HepG2 (cell line): ENCODE results near the gene MARCHF2. TPM values are rescaled to one million over a fixed set of nuclear protein-coding genes. Genes with fewer than 3 reads are reported as not detected.

Experiments
- AKAP8 ChIP-seq: sonication (generic); formaldehyde crosslinking; IDR thresholded peaks from 2 replicates; pipeline ENCODE4 v1.5.1; 2020; ENCODE audit warnings: mild to moderate bottlenecking, missing genetic modification reagents
- BORCS8-MEF2B ChIP-seq: sonication (generic); formaldehyde crosslinking; IDR thresholded peaks from 2 replicates; pipeline ENCODE4 v1.8.0; 2022; ENCODE audit warnings: mild to moderate bottlenecking, missing genetic modification reagents
- EEA1 ChIP-seq: sonication (generic); formaldehyde crosslinking; IDR thresholded peaks from 2 replicates; pipeline ENCODE4 v1.5.1; 2020; ENCODE audit warnings: mild to moderate bottlenecking, missing genetic modification reagents, borderline replicate concordance
- ELF1 ChIP-seq: sonication (generic); formaldehyde crosslinking; IDR thresholded peaks from 2 replicates; pipeline ENCODE4 v1.4.0; 2020; ENCODE audit warnings: missing genetic modification reagents
- ERF ChIP-seq: IDR thresholded peaks from 2 replicates; pipeline ENCODE4 v1.6.1; 2018; ENCODE audit warnings: missing biosample characterization, missing genetic modification reagents
- ESRRA ChIP-seq: sonication (generic); formaldehyde crosslinking; IDR thresholded peaks from 2 replicates; pipeline ENCODE4 v1.5.1; 2020; ENCODE audit warnings: mild to moderate bottlenecking, low read depth, missing genetic modification reagents
- FOSL2 ChIP-seq: sonication (generic); formaldehyde crosslinking; IDR thresholded peaks from 2 replicates; pipeline ENCODE4 v1.4.0; 2020; ENCODE audit warnings: missing genetic modification reagents
- HDAC1 ChIP-seq: sonication (generic); formaldehyde crosslinking; IDR thresholded peaks from 2 replicates; pipeline ENCODE4 v1.5.1; 2020; ENCODE audit warnings: mild to moderate bottlenecking, missing genetic modification reagents
- MBNL3 ChIP-seq: fragments of 250-450 bp; sonication (Bioruptor Pico); conservative IDR thresholded peaks from 2 replicates; pipeline ENCODE4 v1.8.0; 2022; ENCODE audit warnings: mild to moderate bottlenecking, inconsistent platforms
- MXI1 ChIP-seq: IDR thresholded peaks from 3 replicates; pipeline ENCODE4 v1.6.1; 2012; ENCODE audit warnings: low read depth, low read length, inconsistent platforms, borderline replicate concordance
- PHF5A ChIP-seq: IDR thresholded peaks from one replicate; pipeline ENCODE4 v1.6.1; 2018; ENCODE audit warnings: low read depth, missing genetic modification reagents; ENCODE audit not compliant: unreplicated experiment
- POGK ChIP-seq: sonication (generic); formaldehyde crosslinking; conservative IDR thresholded peaks from 2 replicates; pipeline ENCODE4 v1.8.0; 2022; ENCODE audit warnings: mild to moderate bottlenecking, moderate library complexity, missing genetic modification reagents
- SP2 ChIP-seq: sonication (generic); formaldehyde crosslinking; IDR thresholded peaks from 2 replicates; pipeline ENCODE4 v1.5.1; 2020; ENCODE audit warnings: mild to moderate bottlenecking, missing genetic modification reagents
- SRY ChIP-seq: sonication (generic); formaldehyde crosslinking; IDR thresholded peaks from 2 replicates; pipeline ENCODE4 v1.8.0; 2022; ENCODE audit warnings: mild to moderate bottlenecking, missing genetic modification reagents
- STAG1 ChIP-seq: sonication (generic); formaldehyde crosslinking; IDR thresholded peaks from 2 replicates; pipeline ENCODE4 v1.4.0; 2020; ENCODE audit warnings: missing genetic modification reagents
- TAF1 ChIP-seq: sonication (generic); formaldehyde crosslinking; IDR thresholded peaks from 2 replicates; pipeline ENCODE4 v1.4.0; 2020; ENCODE audit warnings: missing genetic modification reagents
- TGIF2 ChIP-seq: IDR thresholded peaks from 2 replicates; pipeline ENCODE4 v1.6.1; 2016; ENCODE audit warnings: control low read depth, missing compliant biosample characterization
- ZBTB2 ChIP-seq: sonication (generic); formaldehyde crosslinking; IDR thresholded peaks from 2 replicates; pipeline ENCODE4 v1.8.0; 2022; ENCODE audit warnings: low read depth, missing genetic modification reagents
- ZBTB46 ChIP-seq: sonication (generic); formaldehyde crosslinking; IDR thresholded peaks from 2 replicates; pipeline ENCODE4 v1.4.0; 2020; ENCODE audit warnings: mild to moderate bottlenecking, missing genetic modification reagents, borderline replicate concordance
- ZFP41 ChIP-seq: sonication (generic); formaldehyde crosslinking; IDR thresholded peaks from 2 replicates; pipeline ENCODE4 v1.4.0; 2020; ENCODE audit warnings: mild to moderate bottlenecking, missing genetic modification reagents, borderline replicate concordance
- ZNF432 ChIP-seq: sonication (generic); formaldehyde crosslinking; IDR thresholded peaks from 2 replicates; pipeline ENCODE4 v1.5.0; 2020; ENCODE audit warnings: missing genetic modification reagents, mild to moderate bottlenecking, borderline replicate concordance
- ZNF460 ChIP-seq: sonication (generic); formaldehyde crosslinking; IDR thresholded peaks from 2 replicates; pipeline ENCODE4 v1.5.1; 2020; ENCODE audit warnings: missing genetic modification reagents, mild to moderate bottlenecking, borderline replicate concordance
- ZNF513 ChIP-seq: sonication (generic); formaldehyde crosslinking; conservative IDR thresholded peaks from 2 replicates; pipeline ENCODE4 v1.5.0; 2020; ENCODE audit warnings: missing genetic modification reagents
- ZNF749 ChIP-seq: sonication (generic); formaldehyde crosslinking; IDR thresholded peaks from 2 replicates; pipeline ENCODE4 v1.8.0; 2022; ENCODE audit warnings: mild to moderate bottlenecking, missing genetic modification reagents, moderate library complexity, borderline replicate concordance
- polyA plus RNA-seq, 8 experiments: library from polyadenylated mRNA; depleted of rRNA in 3 of 8; stranded (reverse) in 7 of 8; unstranded in 1 of 8; fragments of >200 nt; fragmentation: Illumina TruSeq in 4 of 8; extraction: Trizol in 4 of 8; gene quantifications; 2 replicates each; pipeline versions ENCODE4 v1.2.1 to v1.2.3, GENCODE V29; 2011 to 2016; ENCODE audit warnings: low read depth in 4 of 8, missing spikeins in 1 of 8, mixed read lengths in 1 of 8; ENCODE audit not compliant: insufficient read depth in 1 of 8
- total RNA-seq, 5 experiments: library from RNA; depleted of rRNA; stranded (reverse); fragments of >200 nt; fragmentation: Illumina TruSeq; extraction: Trizol; gene quantifications; 2 replicates each; pipeline ENCODE4 v1.2.3, GENCODE V29; 2016; ENCODE audit warnings: low read depth in 1 of 5

The MARCHF2 gene
- total and polyA plus RNA-seq, 2 of the 13 experiments (the other 11 are each of a cell fraction or from before 2014, with no cell fraction given) = 12.7 to 13.0 TPM

- no peak; the same call in 1 of the 2 replicates for TF ChIP-seq ERF (CRISPR knock-in tag)
- TF ChIP-seq ZBTB46 (CRISPR knock-in tag) = no peak
- TF ChIP-seq PHF5A (CRISPR knock-in tag) = no peak
- no peak for TF ChIP-seq ZFP41
- TF ChIP-seq EEA1 = no peak; the same call in 1 of the 2 replicates
- TF ChIP-seq FOSL2 (CRISPR knock-in tag) = peak; percentile 57; the same call in 1 of the 2 replicates
- peak; percentile 60 for TF ChIP-seq TAF1 (CRISPR knock-in tag)
- TF ChIP-seq AKAP8 (CRISPR knock-in tag) = no peak
- TF ChIP-seq SRY = no peak
- no peak for TF ChIP-seq ZBTB2
- no peak for TF ChIP-seq STAG1
- no peak for TF ChIP-seq MBNL3 (CRISPR knock-in tag)
- 0 out of 2 replicates have a peak, but pooled peaks have one; percentile 4 for TF ChIP-seq ESRRA (CRISPR knock-in tag)
- TF ChIP-seq BORCS8-MEF2B (CRISPR knock-in tag) = peak; percentile 57; the same call in 1 of the 2 replicates
- TF ChIP-seq ZNF432 = no peak
- peak; percentile 38; the same call in 1 of the 2 replicates for TF ChIP-seq TGIF2
- peak; percentile 77; the same call in 1 of the 2 replicates for TF ChIP-seq ZNF749
- no peak for TF ChIP-seq ZNF513
- TF ChIP-seq MXI1 = 0 out of 3 replicates have a peak, but pooled peaks have one; percentile 2
- peak; percentile 52; the same call in 1 of the 2 replicates for TF ChIP-seq HDAC1 (CRISPR knock-in tag)
- TF ChIP-seq ZNF460 = no peak
- TF ChIP-seq SP2 (CRISPR knock-in tag) = peak; percentile 99
- 0 out of 2 replicates have a peak, but pooled peaks have one; percentile 39 for TF ChIP-seq POGK (CRISPR knock-in tag)
- TF ChIP-seq ELF1 (CRISPR knock-in tag) = peak; percentile 91
These were observed 23.1 kb upstream of the MARCHF2 start, which contains the start of gene RAB11B (continued) for GRCh38 chr19:8389891-8390616.
